DMS153 treated with DMSO at 0.1 percent for 48 hours (cell line): Measurements from ENCODE around the gene MAMLD1.
"Not testable (repeated sequence)": the region's sequence is repeated elsewhere in the genome, so short reads cannot be mapped to it uniquely, and the experiment has no call there.

Experiments
- DNase-seq: peaks from one replicate; lab custom pipeline; 2025; ENCODE audit not compliant: unreplicated experiment; lab: John Stamatoyannopoulos, UW

MAMLD1 gene, protein sequence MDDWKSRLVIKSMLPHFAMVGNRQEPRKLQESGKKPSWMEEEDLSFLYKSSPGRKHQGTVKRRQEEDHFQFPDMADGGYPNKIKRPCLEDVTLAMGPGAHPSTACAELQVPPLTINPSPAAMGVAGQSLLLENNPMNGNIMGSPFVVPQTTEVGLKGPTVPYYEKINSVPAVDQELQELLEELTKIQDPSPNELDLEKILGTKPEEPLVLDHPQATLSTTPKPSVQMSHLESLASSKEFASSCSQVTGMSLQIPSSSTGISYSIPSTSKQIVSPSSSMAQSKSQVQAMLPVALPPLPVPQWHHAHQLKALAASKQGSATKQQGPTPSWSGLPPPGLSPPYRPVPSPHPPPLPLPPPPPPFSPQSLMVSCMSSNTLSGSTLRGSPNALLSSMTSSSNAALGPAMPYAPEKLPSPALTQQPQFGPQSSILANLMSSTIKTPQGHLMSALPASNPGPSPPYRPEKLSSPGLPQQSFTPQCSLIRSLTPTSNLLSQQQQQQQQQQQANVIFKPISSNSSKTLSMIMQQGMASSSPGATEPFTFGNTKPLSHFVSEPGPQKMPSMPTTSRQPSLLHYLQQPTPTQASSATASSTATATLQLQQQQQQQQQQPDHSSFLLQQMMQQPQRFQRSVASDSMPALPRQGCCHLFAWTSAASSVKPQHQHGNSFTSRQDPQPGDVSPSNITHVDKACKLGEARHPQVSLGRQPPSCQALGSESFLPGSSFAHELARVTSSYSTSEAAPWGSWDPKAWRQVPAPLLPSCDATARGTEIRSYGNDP

GRCh38 chrX:150362599-150363481 lies at the start of gene MAMLD1:
TSS of gene MAMLD1 (plus strand) at chrX:150363317. CDS start at chrX:150445517, 82,200 bp downstream.
- no peak for DNase-seq

GRCh38 chrX:150313514-150313913 lies 49.6 kb upstream of the MAMLD1 start:
- DNase-seq: no peak

GRCh38 chrX:150314186-150314585 lies 48.9 kb upstream of the MAMLD1 start:
- no peak for DNase-seq

GRCh38 chrX:150316564-150316963 lies 46.6 kb upstream of the MAMLD1 start:
- no peak for DNase-seq

DNA sequence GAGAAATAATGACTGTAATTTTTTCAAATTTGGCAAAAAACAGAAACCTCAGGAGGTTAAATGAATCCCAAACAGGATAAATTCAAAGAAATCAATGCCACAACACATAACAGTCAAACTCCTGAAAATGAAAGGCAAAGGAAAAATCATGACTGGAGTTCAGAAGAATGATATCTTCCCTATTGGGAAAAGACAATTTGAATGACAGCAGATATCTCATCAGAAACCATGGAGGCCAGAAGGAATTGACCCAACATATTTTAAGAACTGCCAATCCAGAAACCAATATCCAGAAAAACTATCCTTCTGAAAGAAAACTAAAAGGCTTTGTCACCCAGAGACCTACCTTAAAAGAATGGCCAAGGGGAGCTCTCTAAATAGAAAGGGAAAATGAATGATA lies 40.1 kb upstream of the MAMLD1 start:
- no peak for DNase-seq

DNA sequence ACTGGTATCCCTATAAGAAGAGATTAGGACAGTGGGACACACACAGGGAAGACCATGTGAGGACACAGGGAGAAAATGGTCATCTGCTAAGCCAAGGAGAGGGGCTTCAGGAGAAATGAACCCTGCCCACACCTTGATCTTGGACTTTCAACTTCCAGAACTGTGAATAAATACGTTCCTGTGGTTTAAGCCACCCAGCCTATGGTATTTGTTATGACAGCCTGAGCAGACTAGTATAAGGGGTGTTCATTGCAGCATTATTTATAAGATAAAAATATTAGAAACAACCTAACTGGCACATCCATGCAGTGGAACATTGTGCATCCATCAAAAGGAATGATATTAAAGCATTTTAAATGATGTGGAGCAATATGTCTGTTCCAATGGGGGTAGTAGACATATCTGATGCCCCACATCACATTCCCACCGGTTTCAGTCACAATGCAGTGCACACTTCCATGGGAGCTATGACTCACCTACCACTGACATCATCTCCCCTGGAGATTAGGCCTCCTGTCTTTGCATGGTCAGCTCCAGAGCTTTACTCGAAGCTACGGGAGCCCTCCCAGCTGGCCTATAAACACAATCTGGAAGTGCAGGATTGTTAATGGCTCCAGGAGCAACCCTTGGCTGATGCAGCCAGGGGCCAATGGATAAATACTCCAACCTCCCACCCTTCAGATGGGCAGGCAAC lies 38.9 kb upstream of the MAMLD1 start:
- no peak for DNase-seq

DNA sequence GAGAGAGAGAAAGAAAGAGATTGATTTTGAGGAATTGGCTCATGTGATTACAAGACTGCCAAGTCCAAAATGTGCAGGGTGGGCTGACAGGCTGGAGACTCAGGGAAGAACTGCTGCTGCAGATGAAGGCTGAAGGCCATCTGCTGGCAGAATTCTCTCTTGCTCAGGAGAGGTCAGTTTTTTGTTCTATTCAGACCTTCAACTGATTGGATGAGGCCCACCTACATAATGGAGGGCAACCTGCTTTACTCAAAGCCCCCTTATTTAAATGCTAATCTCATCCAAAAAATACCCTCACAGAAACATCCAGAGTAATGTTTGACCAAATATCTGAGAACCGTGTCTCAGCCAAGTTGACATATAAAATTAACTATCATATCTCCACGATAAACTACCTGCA lies 38.2 kb upstream of the MAMLD1 start:
- no peak for DNase-seq

DNA sequence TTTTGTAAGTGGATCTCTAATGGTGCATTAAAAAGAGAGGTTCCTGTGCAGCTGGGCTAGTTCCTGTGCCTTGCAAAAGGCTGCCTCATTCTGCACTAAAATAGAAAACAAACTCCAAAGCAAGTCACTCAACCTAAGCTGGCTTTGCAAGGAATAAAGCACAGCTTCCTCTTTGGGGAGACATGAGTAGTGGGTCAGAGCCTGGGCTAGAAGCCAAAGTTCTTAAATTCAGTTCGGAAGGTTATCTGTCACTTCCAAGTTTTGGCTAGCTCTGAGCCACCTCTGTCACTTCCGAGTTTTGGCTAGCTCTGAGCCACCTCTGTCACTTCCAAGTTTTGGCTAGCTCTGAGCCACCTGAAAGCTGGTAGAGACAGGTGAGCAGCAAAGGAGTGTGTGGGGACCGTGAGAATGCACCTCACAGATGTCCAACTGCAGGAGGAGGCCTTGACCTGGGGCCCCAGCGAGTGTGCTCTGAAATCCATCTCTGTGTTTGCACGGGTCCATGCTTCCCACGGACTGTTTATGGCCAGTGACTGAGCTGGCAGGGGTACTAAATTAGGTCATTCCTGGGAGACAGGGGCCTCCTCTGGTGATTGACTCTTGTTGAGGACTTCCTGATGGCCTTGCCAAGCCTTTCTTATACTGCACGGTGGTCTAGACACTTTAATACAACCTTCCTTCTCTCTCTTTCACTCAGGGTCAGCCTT lies 36.4 kb upstream of the MAMLD1 start:
- DNase-seq: no peak

- no peak for DNase-seq
These were observed 33.8 kb upstream of the MAMLD1 start for GRCh38 chrX:150329282-150329681.

DNA sequence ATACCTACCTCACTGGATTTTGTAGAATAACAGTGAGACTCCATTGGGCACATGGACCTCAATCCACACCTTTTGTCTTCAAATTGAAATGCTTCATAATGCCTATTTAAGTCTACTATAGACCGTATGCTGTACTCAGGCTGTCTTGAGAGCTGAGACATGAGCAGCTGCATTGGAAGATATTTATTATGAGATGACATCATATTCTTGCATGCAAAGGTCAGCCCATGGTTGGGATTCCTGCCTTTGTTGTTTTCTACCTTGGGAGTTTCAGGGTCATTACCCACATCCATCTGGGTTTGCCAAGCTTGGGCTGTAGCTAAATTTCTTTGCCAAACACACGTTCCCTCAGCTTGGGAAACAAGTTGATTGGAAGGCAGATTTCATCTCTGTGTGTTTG lies 33.2 kb upstream of the MAMLD1 start:
- DNase-seq: no peak

DNA sequence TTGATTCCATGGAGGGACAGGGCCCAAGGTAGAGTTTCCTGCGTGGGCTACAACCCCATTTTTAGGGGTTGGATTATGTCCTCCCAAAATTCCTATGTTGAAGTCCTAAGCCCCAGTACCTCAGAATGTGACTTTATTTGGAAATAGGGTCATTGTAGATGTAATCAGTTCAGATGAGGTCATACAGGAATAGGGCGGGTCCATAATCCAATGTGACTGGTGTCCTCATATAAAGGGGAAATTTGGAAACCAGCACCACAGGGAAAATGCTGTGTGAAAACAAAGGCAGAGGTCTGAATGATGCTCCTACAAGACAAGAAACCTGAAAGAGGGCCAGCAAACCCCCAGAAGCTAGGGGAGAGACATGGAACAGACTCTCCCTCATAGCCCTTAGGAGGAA lies 31.1 kb upstream of the MAMLD1 start:
- no peak for DNase-seq

- DNase-seq: no peak
These were observed 29.0 kb upstream of the MAMLD1 start for GRCh38 chrX:150334100-150334499.

GRCh38 chrX:150334981-150335380 lies 28.1 kb upstream of the MAMLD1 start:
- DNase-seq: no peak

DNA sequence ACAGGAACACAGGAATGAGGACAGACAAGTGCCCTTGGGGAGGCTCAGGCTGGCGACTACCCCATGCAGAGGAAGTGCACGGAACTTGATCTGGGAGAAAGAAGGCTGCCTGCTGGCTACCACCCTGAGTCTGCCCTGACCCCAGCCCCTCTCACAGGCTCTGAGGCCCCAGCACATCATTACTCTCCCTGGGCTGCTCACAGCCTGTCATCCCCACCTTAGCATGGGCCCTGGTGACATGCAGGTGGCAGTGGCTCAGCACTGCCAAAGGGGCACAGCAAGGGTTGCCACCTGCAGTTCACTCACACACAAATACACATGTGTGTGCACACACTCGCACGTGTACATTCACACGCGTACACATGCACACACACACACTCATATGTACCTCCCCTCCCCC lies 26.1 kb upstream of the MAMLD1 start:
- no peak for DNase-seq

DNA sequence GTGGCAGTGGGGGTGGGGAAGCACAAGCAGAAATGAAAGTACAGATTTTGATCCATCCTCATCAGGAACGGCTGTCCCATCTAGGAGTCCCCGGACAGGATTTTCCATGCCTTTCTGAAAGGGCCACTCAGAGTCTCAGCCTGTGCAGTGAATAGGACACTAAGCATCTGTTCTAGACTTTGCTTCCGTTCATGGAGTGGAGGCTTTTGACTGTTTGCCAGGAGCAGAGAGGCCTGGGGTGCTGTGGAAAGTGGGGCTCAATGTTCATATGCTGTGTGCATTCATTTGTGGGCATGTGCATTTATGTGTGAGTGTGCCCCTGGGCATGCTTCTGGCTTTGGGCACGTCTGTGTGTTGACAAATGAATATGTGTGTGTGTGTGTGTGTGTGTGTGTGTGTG lies 25.6 kb upstream of the MAMLD1 start:
- DNase-seq: no peak

DNA sequence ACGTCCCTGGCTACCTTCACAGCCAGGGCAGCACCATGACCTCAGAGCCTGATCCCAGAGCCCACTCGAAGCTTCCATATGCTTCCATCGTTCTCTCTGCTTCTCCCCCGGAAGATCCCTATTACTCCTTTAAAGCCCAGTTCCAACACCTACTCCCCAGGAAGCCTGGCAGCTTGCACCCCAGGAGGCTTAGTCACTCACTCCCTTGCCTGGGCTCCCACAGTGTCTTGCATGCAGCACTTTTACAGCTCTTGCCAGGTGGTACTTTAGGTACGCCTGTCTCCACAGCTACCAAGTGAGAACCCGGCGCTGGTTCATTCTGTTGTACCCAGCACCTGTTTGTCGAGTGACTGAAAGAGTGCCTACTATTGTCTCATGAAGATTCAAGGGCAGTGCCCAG lies 24.5 kb upstream of the MAMLD1 start:
- DNase-seq: no peak

- no peak for DNase-seq
These were observed 23.4 kb upstream of the MAMLD1 start for GRCh38 chrX:150339736-150340135.

GRCh38 chrX:150340326-150340725 lies 22.8 kb upstream of the MAMLD1 start:
- DNase-seq: not testable (repeated sequence)

DNA sequence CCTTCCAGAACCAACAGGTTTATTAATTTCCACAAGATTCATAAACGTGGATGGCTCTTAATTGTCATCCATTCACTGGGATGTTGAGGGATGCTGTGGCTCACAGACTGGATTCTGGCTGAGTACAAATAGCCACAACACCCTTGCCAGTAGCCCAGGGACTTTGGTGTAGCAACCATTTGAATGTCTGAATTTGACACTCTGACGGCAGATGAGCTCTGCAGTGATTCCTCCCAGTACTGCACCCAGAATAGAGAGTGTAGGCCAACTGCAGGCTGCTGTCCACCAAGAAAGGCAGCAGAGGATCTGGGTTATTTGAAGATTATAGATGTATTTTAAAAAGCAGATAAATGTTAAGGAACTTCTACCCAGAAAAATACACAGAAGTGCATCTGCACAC lies 15.6 kb upstream of the MAMLD1 start:
- no peak for DNase-seq

DNA sequence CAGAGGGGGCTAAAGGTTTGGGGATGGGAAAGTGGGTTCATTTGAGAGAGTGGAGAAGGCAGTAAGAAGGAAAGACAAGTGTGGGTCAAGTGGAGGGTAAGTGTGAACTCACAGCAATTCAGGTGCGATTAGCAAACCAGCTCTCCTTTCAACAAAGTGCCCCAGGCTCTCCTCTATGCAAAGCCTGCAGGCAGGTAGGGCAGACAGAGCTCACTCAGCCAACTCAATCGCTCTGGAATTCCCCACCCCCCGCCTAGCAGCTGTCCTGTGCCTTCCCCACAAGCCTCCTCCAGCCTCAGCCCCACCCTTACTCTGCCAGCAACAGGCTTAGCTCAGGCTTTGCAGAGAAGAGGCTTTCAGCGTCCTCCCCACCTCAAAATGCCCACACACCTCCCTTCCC lies 14.8 kb upstream of the MAMLD1 start:
- DNase-seq: no peak
